CD4-positive, alpha-beta T cell (primary cell): ENCODE measurements around the gene XPR1. TPM values are rescaled to one million over a fixed set of nuclear protein-coding genes. Genes with fewer than 3 reads are reported as not detected.

ENCODE experiments used
- ATAC-seq: fragments of 200-7000 bp; cut with Tn5 transposase; one replicate; pipeline ENCODE4 v1.10.0; 2022; ENCODE audit warnings: mild to moderate bottlenecking; ENCODE audit not compliant: poor library complexity
- CTCF ChIA-PET: fragments of 350-600 bp; sonication (Branson Sonifier 250); formaldehyde crosslinking; loops from one replicate; lab custom pipeline; 2021; ENCODE audit warnings: antibody characterized with exemption, inconsistent platforms; lab: Charles Lee
- POLR2A ChIA-PET: fragments of 350-600 bp; sonication (Branson Sonifier 250); formaldehyde crosslinking; loops from one replicate; lab custom pipeline; 2021; ENCODE audit warnings: antibody characterized with exemption, inconsistent platforms; lab: Charles Lee
- DNase-seq, 14 experiments: peaks; one replicate each; pipeline ENCODE4 v3.0.0-alpha.2; 2013 to 2020; ENCODE audit warnings: mixed read lengths in 2 of 14
- H3K27ac ChIP-seq, 2 donors: one replicate each; pipeline versions ENCODE4 v1.5.1 to v1.7.0; 2013; ENCODE audit warnings: low read length in 2 of 2, low read depth in 1 of 2, mild to moderate bottlenecking in 1 of 2
- H3K27me3 ChIP-seq, 2 experiments: 1 replicate in 1 of 2; 2 replicates in 1 of 2; pipeline versions ENCODE4 v1.6.1 to v1.7.0; 2013; ENCODE audit warnings: low read length in 2 of 2, control low read depth in 1 of 2, mild to moderate bottlenecking in 1 of 2, moderate library complexity in 1 of 2; ENCODE audit not compliant: insufficient read depth in 2 of 2, control insufficient read depth in 1 of 2
- H3K36me3 ChIP-seq: one replicate; pipeline ENCODE4 v1.6.1; 2013; ENCODE audit warnings: low read length, control low read depth; ENCODE audit not compliant: insufficient read depth
- H3K4me1 ChIP-seq: one replicate; pipeline ENCODE4 v1.6.1; 2013; ENCODE audit warnings: low read length, control low read depth; ENCODE audit not compliant: insufficient read depth
- H3K4me3 ChIP-seq: one replicate; pipeline ENCODE4 v1.5.1; 2013; ENCODE audit warnings: mild to moderate bottlenecking, low read length, moderate library complexity
- H3K9me3 ChIP-seq, 2 experiments: 1 replicate in 1 of 2; 2 replicates in 1 of 2; pipeline versions ENCODE4 v1.6.1 to v1.7.0; 2013; ENCODE audit warnings: low read length in 2 of 2, mild to moderate bottlenecking in 2 of 2, control low read depth in 1 of 2, moderate library complexity in 1 of 2; ENCODE audit not compliant: control insufficient read depth in 1 of 2, insufficient read depth in 1 of 2
- H3K27ac Mint-ChIP-seq: one replicate; pipeline ENCODE4 v1.8.0; 2020; ENCODE audit warnings: mixed read lengths
- H3K27me3 Mint-ChIP-seq: one replicate; pipeline ENCODE4 v1.8.0; 2021; ENCODE audit warnings: mixed read lengths
- H3K36me3 Mint-ChIP-seq: one replicate; pipeline ENCODE4 v1.8.0; 2021; ENCODE audit warnings: low read depth, mixed read lengths
- H3K4me1 Mint-ChIP-seq: one replicate; pipeline ENCODE4 v1.8.0; 2021; ENCODE audit warnings: low read depth, mixed read lengths
- H3K4me3 Mint-ChIP-seq: one replicate; pipeline ENCODE4 v1.8.0; 2020; ENCODE audit warnings: mild to moderate bottlenecking, mixed read lengths
- H3K9me3 Mint-ChIP-seq: one replicate; pipeline ENCODE4 v1.8.0; 2020; ENCODE audit warnings: mixed read lengths
- intact Hi-C, 2 experiments: fragments of 100-400 bp; cut with DNase I in 1 of 2; cut with micrococcal nuclease in 1 of 2; formaldehyde crosslinking; loops; one replicate each; pipeline versions ENCODE4 v1.15.1 to v1.9.0; 2023 to 2025; cut with DNase I, micrococcal nuclease
- total RNA-seq, 174 experiments: library from RNA in 2 of 174; stranded (reverse) in 2 of 174; gene quantifications; one replicate each; pipeline ENCODE4 v1.2.3 and lab custom pipeline; 2021 to 2026
- TF ChIP-seq, protein P1 (sequence below): fragments of 200-600 bp; IDR thresholded peaks from one replicate; pipeline ENCODE4 v1.8.0; 2022; ENCODE audit warnings: antibody characterized with exemption, mild to moderate bottlenecking

XPR1 gene
- total RNA-seq, 2 experiments from 2014 or later: 13.7 TPM

DNA sequence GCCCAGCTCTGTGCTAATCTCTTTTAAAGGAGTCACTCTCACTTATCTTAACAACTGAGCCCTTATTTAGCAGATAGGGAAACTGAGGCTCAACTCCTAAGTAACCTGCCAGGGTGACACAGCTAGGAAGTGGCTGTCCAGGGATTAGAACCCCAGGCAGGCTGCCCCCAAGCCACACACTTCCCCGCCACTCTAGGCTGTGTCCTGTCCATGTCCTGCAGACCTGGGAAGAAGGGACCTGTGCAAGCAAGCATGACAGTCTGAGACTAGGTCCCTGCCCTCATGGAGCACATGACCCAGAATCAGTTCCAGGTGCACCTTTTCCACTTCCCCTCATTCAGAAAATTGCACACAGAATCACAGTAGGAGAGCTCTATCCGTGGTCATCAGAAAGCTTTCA is 293.1 kb downstream of the XPR1 start:
- no peak overlapping the region for H3K4me3 Mint-ChIP-seq
- TF ChIP-seq, protein P1, sequence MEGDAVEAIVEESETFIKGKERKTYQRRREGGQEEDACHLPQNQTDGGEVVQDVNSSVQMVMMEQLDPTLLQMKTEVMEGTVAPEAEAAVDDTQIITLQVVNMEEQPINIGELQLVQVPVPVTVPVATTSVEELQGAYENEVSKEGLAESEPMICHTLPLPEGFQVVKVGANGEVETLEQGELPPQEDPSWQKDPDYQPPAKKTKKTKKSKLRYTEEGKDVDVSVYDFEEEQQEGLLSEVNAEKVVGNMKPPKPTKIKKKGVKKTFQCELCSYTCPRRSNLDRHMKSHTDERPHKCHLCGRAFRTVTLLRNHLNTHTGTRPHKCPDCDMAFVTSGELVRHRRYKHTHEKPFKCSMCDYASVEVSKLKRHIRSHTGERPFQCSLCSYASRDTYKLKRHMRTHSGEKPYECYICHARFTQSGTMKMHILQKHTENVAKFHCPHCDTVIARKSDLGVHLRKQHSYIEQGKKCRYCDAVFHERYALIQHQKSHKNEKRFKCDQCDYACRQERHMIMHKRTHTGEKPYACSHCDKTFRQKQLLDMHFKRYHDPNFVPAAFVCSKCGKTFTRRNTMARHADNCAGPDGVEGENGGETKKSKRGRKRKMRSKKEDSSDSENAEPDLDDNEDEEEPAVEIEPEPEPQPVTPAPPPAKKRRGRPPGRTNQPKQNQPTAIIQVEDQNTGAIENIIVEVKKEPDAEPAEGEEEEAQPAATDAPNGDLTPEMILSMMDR: no peak
- H3K4me1 Mint-ChIP-seq: no peaks in the 10 kb centered on the region
- no peaks in the 10 kb centered on the region for H3K36me3 Mint-ChIP-seq
- peaks cover 0 to 3% of the 10 kb centered on the region in 2 experiments for H3K9me3 ChIP-seq
- ATAC-seq (no peak), DNase-seq (no peak)
- peaks cover 4% of the 10 kb centered on the region for H3K27me3 Mint-ChIP-seq
- ChIA-PET POLR2A (no interaction called here), CTCF (no interaction called here)
- no peak overlapping the region for H3K27ac ChIP-seq
- H3K27me3 ChIP-seq: peaks cover 0 to 2% of the 10 kb centered on the region in 2 experiments
- no peaks in the 10 kb centered on the region for H3K9me3 Mint-ChIP-seq
- H3K4me3 ChIP-seq: no peak overlapping the region
- no peaks in the 10 kb centered on the region for H3K4me1 ChIP-seq
- H3K27ac Mint-ChIP-seq: no peak overlapping the region
- intact Hi-C loops: no loop called here
- no peaks in the 10 kb centered on the region for H3K36me3 ChIP-seq

DNA sequence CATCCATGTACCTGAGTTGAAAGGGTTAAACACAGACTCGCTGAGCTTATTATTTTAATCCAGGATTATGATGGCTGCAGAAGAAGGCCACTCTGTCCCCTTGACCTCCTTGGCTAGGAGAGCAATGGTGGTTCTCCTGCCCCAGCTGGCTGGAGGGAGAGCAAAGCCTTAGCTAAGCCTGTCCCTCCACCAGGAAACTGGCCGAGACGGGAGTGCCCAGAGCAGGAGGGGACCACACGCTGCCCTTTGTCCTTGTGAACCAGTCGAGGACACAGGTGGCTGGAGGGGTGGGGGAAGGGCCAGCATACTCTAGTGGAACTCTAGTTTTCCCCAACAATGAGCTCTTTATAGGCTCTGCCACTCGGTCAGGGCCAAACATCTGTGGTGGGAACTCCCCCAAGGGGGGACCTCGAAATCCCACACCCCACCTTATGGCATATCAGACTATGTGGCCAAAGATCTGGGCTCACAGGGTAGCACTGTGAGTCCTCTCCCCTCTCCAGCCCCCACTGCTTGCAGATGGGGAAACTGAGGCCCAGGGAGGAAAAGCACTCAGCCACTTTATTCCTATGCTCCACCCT is 293.7 kb downstream of the XPR1 start:
- no peaks in the 10 kb centered on the region for H3K4me1 ChIP-seq
- no peak overlapping the region for H3K27ac ChIP-seq
- peaks cover 0 to 2% of the 10 kb centered on the region in 2 experiments for H3K27me3 ChIP-seq
- H3K27me3 Mint-ChIP-seq: peaks cover 4% of the 10 kb centered on the region
- TF ChIP-seq, protein P1: no peak
- no peaks in the 10 kb centered on the region for H3K4me1 Mint-ChIP-seq
- no peak overlapping the region for H3K27ac Mint-ChIP-seq
- H3K9me3 Mint-ChIP-seq: no peaks in the 10 kb centered on the region
- no peaks in the 10 kb centered on the region for H3K36me3 Mint-ChIP-seq
- DNase-seq (no peak), ATAC-seq (no peak)
- H3K4me3 ChIP-seq: no peak overlapping the region
- intact Hi-C loops: no loop called here
- no peaks in the 10 kb centered on the region for H3K9me3 ChIP-seq
- ChIA-PET CTCF (no interaction called here), POLR2A (no interaction called here)
- H3K4me3 Mint-ChIP-seq: no peak overlapping the region
- H3K36me3 ChIP-seq: no peaks in the 10 kb centered on the region

DNA sequence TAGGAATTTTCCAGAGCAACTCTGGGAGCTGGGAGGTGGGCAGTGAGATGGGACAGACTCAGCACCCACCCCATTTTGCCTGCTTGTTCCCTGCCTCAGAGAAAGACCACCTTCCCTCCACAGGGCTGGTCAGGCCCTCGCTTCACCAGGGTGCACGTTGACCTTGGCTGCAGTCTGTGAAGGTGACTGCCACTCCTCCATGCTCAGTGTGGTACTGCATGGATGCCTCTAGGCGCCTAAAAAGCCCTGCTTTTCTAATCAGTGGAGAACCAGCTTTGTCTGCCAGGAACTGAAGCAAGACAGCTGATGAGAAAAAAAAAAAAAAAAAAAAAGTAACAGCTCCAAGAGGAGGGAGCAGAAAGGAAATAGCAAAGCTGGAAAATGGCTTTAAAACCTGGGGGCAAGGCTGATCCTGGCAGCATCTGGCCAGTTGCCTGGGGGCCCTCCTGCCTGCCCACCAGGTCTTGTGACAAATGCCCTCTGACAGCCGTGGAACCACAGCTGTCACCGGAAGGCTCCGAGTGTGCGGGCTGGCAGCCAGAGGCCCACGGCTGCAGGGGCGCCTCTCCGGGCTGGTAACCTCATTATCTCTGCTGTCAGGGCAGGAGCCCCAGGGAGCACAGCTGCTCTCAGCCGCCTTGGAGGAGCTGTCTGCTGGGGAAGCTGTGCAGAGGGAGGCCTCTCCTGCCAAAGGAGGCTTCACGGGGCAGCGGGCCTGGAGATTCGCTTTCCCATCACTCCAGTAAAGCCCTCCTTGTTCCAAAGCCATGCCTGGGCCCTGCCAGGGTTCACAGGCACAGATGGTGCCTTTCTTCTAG is 294.6 kb downstream of the XPR1 start:
- H3K27ac ChIP-seq: no peak overlapping the region
- no peaks in the 10 kb centered on the region for H3K4me1 Mint-ChIP-seq
- intact Hi-C loops: no loop called here
- TF ChIP-seq, protein P1: no peak
- H3K36me3 ChIP-seq: no peaks in the 10 kb centered on the region
- CTCF ChIA-PET: no interaction called here
- peak in 2 of 14 experiments; percentile 9 for DNase-seq
- H3K27me3 Mint-ChIP-seq: peaks cover 4% of the 10 kb centered on the region
- H3K4me3 Mint-ChIP-seq: no peak overlapping the region
- H3K9me3 Mint-ChIP-seq: no peaks in the 10 kb centered on the region
- H3K4me3 ChIP-seq: no peak overlapping the region
- no peaks in the 10 kb centered on the region for H3K4me1 ChIP-seq
- POLR2A ChIA-PET: no interaction called here
- H3K27ac Mint-ChIP-seq: no peak overlapping the region
- peaks cover 0 to 2% of the 10 kb centered on the region in 2 experiments for H3K27me3 ChIP-seq
- no peaks in the 10 kb centered on the region for H3K36me3 Mint-ChIP-seq
- no peaks in the 10 kb centered on the region for H3K9me3 ChIP-seq
- ATAC-seq: no peak
